ENCODE measurements around the gene OR5H2. TPM values are rescaled to one million over a fixed set of nuclear protein-coding genes. Genes with fewer than 3 reads are reported as not detected.

OR5H2 gene
- total RNA-seq (2021) (not detected in 2 replicates), Bru-seq, nascent RNA (not detected), BruChase-seq, experiment 1, labeled RNA remaining after a 2-hour chase (not detected), BruChase-seq, experiment 2, labeled RNA remaining after a 6-hour chase (not detected)
- long read RNA-seq: 0 reads

GRCh38 chr3:98282205-98282604 is at the start of gene OR5H2:
Gene OR5H2, plus strand, starts transcription at chr3:98282505. Its CDS starts 398 bp downstream, at chr3:98282903.
- POLR2A ChIA-PET (ENCODE audit: low non-redundant PET): no interaction called here
- Histone ChIP-seq H3K27ac (ENCODE audit: low read depth, low read length, poor library complexity, severe bottlenecking) (no peak within 1 kb of the TSS), H3K4me3 (ENCODE audit: low read depth, low read length, poor library complexity, severe bottlenecking) (no peak within 1 kb of the TSS), H3K4me1 (ENCODE audit: insufficient read depth, low read length, poor library complexity, severe bottlenecking) (no peaks in the 10 kb centered on the region), H3K36me3 (ENCODE audit: insufficient read depth, low read length, poor library complexity, severe bottlenecking) (no peaks in the 10 kb centered on the region), H3K27me3 (replicated peaks; ENCODE audit: insufficient read depth, low read depth, low read length, poor library complexity) (peaks cover 2% of the 10 kb centered on the region), H3K9me3 (ENCODE audit: low read depth, low read length, poor library complexity, severe bottlenecking) (no peaks in the 10 kb centered on the region)
- CTCF ChIA-PET: no interaction called here
- BruUV-seq (replicated peaks): no TSS peak
- TF ChIP-seq CTCF (conservative IDR thresholded peaks at IDR 0.05; ENCODE audit: low read depth, low read length): no peak
- no peak for TF ChIP-seq EZH2 (IDR thresholded peaks at IDR 0.05; ENCODE audit: borderline replicate concordance, low read depth, low read length, poor library complexity, severe bottlenecking)
- intact Hi-C loops (cut with micrococcal nuclease; ENCODE audit: unreplicated experiment): no loop called here
- no peak for DNase-seq (ENCODE audit: low spot score)

GRCh38 chr3:98233468-98233867 is 48.8 kb upstream of the OR5H2 start:
- TF ChIP-seq CTCF (conservative IDR thresholded peaks at IDR 0.05; ENCODE audit: low read depth, low read length): no peak
- no peak for TF ChIP-seq EZH2 (IDR thresholded peaks at IDR 0.05; ENCODE audit: borderline replicate concordance, low read depth, low read length, poor library complexity, severe bottlenecking)
- Histone ChIP-seq H3K9me3 (ENCODE audit: low read depth, low read length, poor library complexity, severe bottlenecking) (no peaks in the 10 kb centered on the region), H3K27me3 (replicated peaks; ENCODE audit: insufficient read depth, low read depth, low read length, poor library complexity) (peaks cover 6% of the 10 kb centered on the region), H3K4me3 (ENCODE audit: low read depth, low read length, poor library complexity, severe bottlenecking) (no peak overlapping the region), H3K27ac (ENCODE audit: low read depth, low read length, poor library complexity, severe bottlenecking) (no peak overlapping the region), H3K36me3 (ENCODE audit: insufficient read depth, low read length, poor library complexity, severe bottlenecking) (no peaks in the 10 kb centered on the region), H3K4me1 (ENCODE audit: insufficient read depth, low read length, poor library complexity, severe bottlenecking) (no peaks in the 10 kb centered on the region)
- DNase-seq (ENCODE audit: low spot score): no peak
- intact Hi-C loops (cut with micrococcal nuclease; ENCODE audit: unreplicated experiment): no loop called here
- BruUV-seq (replicated peaks): no TSS peak
- POLR2A ChIA-PET (ENCODE audit: low non-redundant PET): no interaction called here
- CTCF ChIA-PET: no interaction called here

- intact Hi-C loops (cut with micrococcal nuclease; ENCODE audit: unreplicated experiment): no loop called here
- no peak overlapping the region for H3K27ac ChIP-seq (ENCODE audit: low read depth, low read length, poor library complexity, severe bottlenecking)
- H3K9me3 ChIP-seq (ENCODE audit: low read depth, low read length, poor library complexity, severe bottlenecking): no peaks in the 10 kb centered on the region
- H3K36me3 ChIP-seq (ENCODE audit: insufficient read depth, low read length, poor library complexity, severe bottlenecking): no peaks in the 10 kb centered on the region
- no peaks in the 10 kb centered on the region for H3K4me1 ChIP-seq (ENCODE audit: insufficient read depth, low read length, poor library complexity, severe bottlenecking)
- no peak for DNase-seq (ENCODE audit: low spot score)
- H3K4me3 ChIP-seq (ENCODE audit: low read depth, low read length, poor library complexity, severe bottlenecking): no peak overlapping the region
- no TSS peak for BruUV-seq (replicated peaks)
- no peak for TF ChIP-seq CTCF (conservative IDR thresholded peaks at IDR 0.05; ENCODE audit: low read depth, low read length)
- no peak for TF ChIP-seq EZH2 (IDR thresholded peaks at IDR 0.05; ENCODE audit: borderline replicate concordance, low read depth, low read length, poor library complexity, severe bottlenecking)
- CTCF ChIA-PET: no interaction called here
- no peaks in the 10 kb centered on the region for H3K27me3 ChIP-seq (replicated peaks; ENCODE audit: insufficient read depth, low read depth, low read length, poor library complexity)
- POLR2A ChIA-PET (ENCODE audit: low non-redundant PET): no interaction called here
Observed at GRCh38 chr3:98240131-98240530, 42.2 kb upstream of the OR5H2 start.
